ENCODE measurements around the gene SLF2.
"Not testable (repeated sequence)": the region's sequence is repeated elsewhere in the genome, so short reads cannot be mapped to it uniquely, and the experiment has no call there.

Gene SLF2

DNA sequence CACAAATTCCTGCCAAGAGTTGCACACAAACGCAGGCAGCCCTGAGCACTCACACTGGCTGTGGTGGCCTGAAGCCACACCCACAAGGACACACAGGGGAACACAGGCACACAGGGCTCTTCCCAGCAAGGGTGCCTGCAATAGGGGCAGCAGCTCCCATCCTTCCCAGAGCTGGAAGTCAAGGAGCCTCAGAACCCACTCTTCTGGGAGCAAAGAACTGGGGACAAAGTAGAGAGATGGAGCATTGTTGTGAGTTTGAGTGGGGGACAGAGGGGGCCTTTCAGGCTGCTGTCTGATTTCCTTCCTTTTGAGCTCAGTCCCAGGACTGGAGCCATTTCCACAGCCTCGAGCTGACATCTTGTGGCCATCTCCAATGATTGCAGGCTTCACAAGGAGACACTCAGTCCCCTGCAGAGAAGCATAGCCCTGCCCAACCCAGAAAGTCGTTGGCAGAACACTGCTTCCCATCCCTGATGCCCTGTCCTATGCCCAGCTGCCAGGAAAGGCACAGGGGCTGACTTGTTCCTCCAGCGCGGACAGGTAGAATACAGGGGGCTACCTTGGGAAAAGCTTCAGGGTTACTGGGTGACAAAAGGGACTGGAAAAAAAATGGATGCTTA lies 34.4 kb upstream of the SLF2 start:
- DNase-seq: peak; percentile 20

DNA sequence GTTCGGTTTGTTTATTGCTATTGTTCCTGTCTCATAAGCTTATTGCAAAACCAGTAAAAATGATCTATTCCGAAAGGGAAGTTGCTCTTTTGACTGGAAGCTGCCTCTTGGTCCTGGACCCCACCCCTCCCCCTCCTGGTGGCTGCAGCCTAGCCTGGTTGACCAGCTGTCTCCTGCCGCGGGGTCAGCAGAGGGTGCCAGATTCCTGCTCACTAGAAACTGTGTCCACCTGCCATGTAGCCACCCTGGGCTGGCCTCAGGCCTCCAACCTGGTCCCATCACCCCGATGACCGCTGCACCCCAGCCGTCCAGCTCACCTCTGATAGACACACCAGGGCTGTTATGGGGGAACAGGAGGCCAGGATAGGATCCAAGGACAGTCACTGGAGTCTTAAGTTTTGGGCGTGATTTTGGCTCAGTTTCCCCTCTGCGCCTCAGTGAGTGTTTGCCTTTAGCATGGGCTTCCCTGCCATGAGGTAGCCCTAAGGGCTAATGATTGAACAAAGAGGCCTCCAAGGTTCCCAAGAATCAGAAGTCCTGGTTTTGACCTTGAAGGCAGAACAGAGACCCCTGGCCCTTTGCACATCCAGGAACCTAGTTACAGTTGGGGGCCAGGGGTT lies 32.9 kb upstream of the SLF2 start:
- no peak for DNase-seq

DNA sequence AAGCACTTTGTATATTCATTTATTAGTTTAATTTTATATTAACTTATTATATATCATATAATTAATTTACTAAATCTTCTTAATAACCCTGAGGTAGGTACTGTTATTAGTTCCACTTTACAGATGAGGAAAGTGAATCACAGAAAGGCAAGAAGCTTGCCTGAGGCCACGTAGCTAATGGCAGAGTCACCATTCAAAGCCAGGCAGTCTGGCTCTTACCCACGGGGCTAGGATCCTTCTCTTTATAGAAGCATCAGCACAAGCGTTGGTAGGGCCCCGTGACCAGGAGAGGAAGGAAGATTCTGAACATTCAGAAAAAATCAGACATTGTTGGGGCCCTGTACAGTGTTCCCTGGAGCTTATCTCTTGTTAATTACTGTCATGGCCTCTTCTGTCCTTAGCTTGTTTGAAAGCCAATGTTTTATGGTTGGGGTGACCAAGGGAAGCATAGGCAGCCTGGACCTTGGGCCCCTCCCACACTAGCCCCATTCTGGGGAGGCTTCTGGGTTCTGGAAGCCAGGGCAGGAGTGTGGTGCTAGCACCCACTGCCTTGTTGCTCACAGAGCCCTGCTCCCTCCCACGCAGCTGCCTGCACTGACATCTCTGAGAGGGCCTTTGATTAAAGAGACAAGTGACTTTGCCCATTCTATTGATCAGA lies 31.1 kb upstream of the SLF2 start:
- no peak for DNase-seq

GRCh38 chr10:100882252-100882651 lies 30.5 kb upstream of the SLF2 start:
- DNase-seq: no peak

GRCh38 chr10:100882671-100883311 lies 30.0 kb upstream of the SLF2 start:
- no peak for DNase-seq

- DNase-seq: no peak
These were observed 29.4 kb upstream of the SLF2 start for GRCh38 chr10:100883312-100883821.

- DNase-seq: not testable (repeated sequence)
These were observed 27.2 kb upstream of the SLF2 start for GRCh38 chr10:100885611-100886010.

GRCh38 chr10:100886091-100886490 lies 26.7 kb upstream of the SLF2 start:
- DNase-seq: no peak

DNA sequence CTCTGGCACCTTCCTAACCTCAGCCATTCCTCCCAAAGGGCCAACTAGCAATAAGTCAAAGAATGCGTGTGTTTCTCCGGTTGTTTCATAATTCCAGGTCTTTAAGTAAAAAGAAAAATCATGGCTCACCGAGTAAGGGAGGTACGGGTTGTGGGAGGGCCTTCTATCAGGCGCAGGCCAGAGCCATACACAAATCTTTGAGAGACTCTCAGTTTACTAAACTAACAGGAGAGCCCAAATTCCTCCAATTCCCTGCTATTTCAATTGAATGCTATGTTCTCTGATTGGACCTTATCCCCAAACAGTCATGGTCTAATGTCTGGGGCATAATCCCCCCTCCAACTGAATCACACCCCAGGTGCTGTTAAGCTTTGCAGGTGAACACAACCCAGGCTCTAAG lies 26.2 kb upstream of the SLF2 start:
- no peak for DNase-seq

DNA sequence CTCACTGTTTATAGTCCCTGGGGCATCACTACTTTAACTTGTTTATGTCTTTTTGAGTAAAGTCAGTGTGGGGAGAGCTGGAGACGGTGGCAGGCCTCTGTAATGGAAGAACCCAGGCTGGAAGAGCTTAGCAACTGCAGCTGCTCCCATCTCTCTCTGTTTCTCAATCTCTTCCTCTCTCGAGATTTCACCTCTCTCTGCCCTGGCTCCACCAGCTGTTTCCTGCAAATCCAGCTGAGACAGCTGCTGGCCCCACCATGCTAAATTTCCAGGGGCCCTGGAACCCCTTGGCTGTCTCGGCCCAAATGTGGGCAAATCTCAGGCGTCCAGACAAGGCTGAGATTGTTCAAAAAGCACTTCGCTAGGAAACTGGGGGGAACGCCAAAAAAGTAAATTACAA lies 25.8 kb upstream of the SLF2 start:
- DNase-seq: no peak

DNA sequence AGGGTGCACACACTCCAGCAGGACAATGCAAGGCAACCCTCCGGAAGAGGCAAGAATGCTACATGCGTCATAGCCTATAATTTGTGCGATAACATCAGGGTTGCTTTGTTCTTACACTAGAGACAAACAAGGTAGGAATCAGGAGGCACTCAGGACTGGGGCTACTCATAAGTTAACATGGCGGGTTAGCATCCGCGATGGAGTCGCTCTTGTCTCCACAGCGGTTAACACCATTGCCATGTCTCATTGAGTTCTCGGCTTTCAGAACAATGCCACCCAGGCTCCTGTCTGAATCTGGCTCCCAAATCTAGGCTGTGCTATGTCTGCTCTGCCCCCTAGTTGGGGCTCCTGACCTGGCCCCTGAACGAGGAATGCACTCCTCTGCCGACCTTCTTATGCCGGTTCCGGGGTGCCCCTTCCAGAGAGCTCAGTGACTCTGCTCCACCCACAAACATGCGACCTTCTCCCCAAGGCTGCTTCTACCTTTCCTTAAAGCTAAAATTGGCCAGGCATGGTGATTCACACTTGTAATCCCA lies 24.9 kb upstream of the SLF2 start:
- DNase-seq: no peak

DNA sequence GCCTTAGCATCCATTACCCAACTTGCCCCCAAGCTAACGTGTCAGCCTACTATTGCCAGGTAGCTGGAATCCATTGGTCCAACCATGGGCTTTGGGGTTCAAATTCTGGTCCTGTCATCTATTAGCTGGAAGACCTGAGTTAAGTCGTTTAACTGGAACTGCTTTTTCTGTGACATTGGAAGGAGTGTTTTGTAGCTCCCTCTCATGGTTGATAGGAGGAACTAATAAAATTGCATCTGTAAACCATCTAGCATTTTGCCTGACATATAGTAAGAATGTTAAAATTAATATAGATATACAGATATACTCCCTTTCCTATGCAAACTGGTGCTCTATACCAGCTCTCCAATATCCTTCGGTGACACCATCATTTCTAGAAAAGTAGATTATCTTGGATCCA lies 23.8 kb upstream of the SLF2 start:
- DNase-seq: no peak

DNA sequence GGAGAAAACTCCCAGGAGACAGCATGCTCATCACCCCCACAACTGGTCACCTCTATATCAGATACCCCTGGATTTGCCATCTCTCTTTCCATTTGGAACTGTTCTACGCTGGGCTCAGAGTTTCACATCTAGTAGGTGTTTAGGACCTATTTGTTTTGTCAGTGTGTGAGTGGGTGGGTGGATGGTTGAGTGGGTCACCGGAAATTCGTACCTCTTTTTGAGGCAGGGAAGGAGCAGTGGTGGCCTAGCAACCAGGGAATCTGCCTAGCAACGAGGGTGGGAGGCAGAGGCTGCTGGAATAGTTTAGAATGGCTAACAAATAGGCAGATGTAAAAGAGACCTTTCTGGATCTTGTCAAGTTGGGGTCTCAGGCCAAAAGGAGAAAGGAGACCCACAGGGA lies 23.2 kb upstream of the SLF2 start:
- no peak for DNase-seq

DNA sequence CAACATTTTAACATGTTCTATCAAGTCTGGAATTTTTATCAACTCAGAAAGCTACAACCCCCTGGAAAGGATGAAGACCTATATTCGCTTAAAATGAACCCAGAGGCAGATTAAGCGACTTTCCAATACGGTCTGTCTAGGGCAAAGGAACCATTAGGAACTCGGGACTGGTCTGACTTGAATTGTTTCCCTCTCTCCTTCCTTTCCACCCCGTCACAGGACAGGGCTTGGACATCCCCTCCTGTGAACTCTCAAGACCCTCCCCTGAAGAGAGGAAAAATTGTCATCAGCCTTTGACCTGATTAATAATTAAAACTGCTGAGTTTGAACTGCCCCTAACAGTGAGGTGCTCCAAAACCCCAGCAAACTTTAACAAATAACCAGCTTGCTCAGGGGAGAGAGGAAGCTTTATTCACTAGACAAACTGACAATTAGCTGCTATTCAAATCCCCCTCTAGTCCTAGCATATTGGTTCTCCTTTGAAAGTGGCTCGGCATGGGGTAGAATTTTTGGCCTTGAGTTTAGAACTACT lies 22.6 kb upstream of the SLF2 start:
- no peak for DNase-seq

GRCh38 chr10:100890673-100891317 lies 22.0 kb upstream of the SLF2 start:
- no peak for DNase-seq

DNA sequence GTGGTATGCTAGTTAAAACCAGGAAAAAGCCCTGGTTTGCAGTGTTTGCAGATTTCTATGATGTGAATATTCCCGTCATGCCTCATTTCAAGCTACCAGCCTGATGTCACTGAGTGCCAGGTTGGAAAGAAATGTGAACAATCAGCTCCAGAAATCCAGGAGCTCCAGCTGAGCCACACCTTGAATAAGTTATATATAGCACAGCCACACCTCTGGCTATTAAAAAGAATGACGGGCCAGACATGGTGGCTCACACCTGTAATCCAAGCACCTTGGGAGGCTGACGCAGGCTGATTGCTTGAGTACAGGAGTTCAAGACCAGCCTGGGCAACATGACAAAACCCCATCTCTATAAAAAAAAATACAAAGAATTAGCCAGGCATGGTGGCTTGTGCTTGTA lies 18.7 kb upstream of the SLF2 start:
- no peak for DNase-seq

GRCh38 chr10:100894589-100895294 lies 18.0 kb upstream of the SLF2 start:
- no peak for DNase-seq

DNA sequence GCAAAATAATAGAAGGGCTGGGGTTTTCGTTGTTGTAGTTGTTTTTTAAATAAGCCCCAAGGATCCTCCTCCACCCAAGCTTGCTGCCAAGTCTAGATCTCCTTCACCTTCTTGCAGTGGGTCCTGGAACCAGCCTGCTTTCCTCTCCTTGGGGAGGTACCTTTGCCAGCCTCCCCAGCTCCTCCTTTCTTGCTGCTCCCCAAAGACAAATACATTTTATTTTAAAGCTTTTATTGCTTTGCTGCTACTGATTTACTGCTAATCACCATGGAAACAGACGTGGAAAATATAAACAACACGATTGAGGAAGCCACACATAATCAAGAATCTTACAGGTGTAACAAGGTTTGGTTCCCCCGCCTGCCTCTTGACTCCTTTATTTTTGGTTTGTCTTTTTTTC lies 17.4 kb upstream of the SLF2 start:
- DNase-seq: no peak

DNA sequence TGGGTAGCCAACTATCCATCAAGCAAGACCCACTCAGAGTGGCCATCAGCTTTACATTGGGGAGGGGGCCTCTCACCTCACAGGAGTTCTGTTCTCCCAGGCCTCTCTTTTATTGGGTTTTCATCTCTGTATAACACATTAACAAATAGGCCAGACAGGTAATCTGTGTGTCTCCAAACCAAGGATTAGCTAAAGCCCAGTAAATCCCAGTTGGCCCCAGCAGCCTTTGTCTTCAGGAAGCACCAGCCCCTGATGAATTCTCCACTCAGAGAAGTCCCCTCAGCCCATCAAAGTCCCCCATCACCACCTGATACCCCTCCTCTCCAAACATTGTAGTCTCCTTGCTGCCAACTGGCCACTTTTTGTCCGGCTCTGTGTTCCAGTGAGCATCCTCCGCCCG lies 16.9 kb upstream of the SLF2 start:
- DNase-seq: no peak

GRCh38 chr10:100896876-100897461 lies 15.8 kb upstream of the SLF2 start:
- DNase-seq: no peak

DNA sequence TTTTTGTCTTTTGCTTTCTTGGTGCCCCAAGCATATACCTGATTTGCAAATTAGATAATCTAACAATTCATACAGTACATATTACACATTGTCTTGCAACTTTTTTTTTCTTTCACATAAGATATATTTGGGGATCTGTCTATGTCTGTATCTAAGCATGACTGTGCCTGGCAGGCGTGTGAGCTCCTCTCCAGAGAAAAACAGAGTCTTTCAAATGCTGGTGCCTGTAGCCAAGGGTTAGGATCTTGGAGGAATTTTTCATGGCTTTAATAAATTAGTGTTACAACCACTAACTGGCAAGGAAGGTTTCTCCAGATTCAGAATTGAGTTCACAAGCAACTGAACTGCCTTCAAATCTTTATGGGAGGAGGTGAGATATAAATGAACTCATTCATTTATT lies 14.8 kb upstream of the SLF2 start:
- no peak for DNase-seq

GRCh38 chr10:100899171-100899570 lies 13.6 kb upstream of the SLF2 start:
- DNase-seq: no peak
